Vagina (tissue), 2 donors: ENCODE data around the gene CREB3L1.

Source experiments
- CTCF ChIP-seq, 3 experiments: fragments of 450-650 bp in 2 of 3; fragments of 200-600 bp in 1 of 3; sonication (generic) in 1 of 3; IDR thresholded peaks; one replicate each; pipeline ENCODE4 v1.5.1; 2017 to 2019; ENCODE audit warnings: antibody characterized with exemption in 3 of 3, mild to moderate bottlenecking in 2 of 3, moderate library complexity in 2 of 3
- POLR2A ChIP-seq, 2 donors: fragments of 450-650 bp; IDR thresholded peaks; one replicate each; pipeline ENCODE4 v1.6.1; 2017; ENCODE audit warnings: antibody characterized with exemption in 2 of 2, mild to moderate bottlenecking in 2 of 2, moderate library complexity in 2 of 2
- POLR2AphosphoS5 ChIP-seq, 2 donors: sonication (generic); formaldehyde crosslinking; IDR thresholded peaks; one replicate each; pipeline ENCODE4 v1.9.0; 2017; ENCODE audit warnings: antibody characterized with exemption in 2 of 2, mild to moderate bottlenecking in 2 of 2, low read depth in 1 of 2; ENCODE audit not compliant: insufficient read depth in 1 of 2

DNA sequence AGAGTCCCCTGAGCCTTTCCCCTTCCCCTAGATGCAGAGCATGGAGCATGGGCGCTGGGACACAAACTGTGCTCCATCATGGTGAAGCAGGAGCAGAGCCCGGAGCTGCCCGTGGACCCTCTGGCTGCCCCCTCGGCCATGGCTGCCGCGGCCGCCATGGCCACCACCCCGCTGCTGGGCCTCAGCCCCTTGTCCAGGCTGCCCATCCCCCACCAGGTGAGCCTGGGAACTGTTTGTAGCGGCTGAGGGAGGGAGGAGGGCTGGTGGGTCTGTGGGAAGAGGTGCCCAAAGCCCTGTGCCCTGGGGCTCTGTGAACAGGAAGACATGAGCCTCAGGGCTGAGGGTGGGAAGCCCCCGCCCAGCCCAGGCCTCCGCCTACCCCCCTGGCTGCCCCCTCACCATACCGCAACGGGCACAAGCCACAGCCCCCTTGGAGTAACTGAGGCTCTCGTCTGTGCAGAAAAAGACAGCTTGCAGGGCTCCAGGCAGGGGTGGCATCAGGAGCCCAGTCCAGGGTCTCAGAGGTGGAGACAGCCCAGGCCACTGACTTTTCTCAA is 30.4 kb downstream of the CREB3L1 start:
- no peak for TF ChIP-seq CTCF (IDR thresholded peaks at IDR 0.05)
- TF ChIP-seq POLR2AphosphoS5 (IDR thresholded peaks at IDR 0.05; ENCODE audit: insufficient read depth in 1 of 2, low read depth in 1 of 2): no peak
- no peak for TF ChIP-seq POLR2A (IDR thresholded peaks at IDR 0.05)
